ENCODE results near the gene TACC2.

TACC2 gene

DNA sequence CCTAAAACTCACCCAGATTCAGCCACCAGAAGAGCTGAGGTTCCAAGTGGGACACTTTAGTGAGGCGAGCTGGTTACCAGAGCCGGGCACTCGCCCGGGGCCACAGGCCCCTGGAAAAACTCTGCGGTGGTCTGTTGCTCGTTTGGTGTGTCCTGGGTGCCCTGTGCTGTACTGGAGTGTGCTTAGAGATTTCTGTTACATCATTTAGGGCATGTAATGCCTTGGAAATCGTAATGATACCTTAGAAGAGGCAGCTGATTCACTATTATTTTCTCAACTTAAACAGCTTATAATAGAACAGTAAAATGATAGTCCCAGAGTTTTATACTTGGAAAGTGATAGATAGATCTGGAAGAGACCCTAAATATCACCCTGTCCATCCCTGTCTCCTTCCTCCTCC, 233.7 kb downstream of the TACC2 start:
- no peak for DNase-seq (ENCODE audit: low read depth)

- no peak for DNase-seq (ENCODE audit: low read depth)
Measured at GRCh38 chr10:122224159-122224558, 235.2 kb downstream of the TACC2 start.

- DNase-seq (ENCODE audit: low read depth): no peak
Measured at GRCh38 chr10:122225330-122225729, 236.4 kb downstream of the TACC2 start.

DNA sequence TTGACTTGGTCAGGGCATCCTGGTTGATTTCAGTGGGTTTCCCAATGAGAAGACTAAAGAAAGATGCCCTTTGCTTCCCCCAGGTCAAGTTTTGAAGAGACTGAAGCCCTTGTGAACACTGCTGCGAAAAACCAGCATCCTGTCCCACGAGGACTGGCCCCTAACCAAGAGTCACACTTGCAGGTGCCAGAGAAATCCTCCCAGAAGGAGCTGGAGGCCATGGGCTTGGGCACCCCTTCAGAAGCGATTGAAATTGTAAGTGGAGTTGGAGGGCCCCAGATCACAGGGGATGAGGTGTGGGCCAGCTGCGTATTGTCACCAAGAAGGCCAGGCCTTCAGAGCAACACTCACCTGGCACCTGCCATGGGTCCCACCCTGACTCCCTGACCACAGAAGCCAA, 238.8 kb downstream of the TACC2 start:
- DNase-seq (ENCODE audit: low read depth): no peak

- DNase-seq (ENCODE audit: low read depth): no peak
Measured at GRCh38 chr10:122229666-122230065, 240.7 kb downstream of the TACC2 start.

DNA sequence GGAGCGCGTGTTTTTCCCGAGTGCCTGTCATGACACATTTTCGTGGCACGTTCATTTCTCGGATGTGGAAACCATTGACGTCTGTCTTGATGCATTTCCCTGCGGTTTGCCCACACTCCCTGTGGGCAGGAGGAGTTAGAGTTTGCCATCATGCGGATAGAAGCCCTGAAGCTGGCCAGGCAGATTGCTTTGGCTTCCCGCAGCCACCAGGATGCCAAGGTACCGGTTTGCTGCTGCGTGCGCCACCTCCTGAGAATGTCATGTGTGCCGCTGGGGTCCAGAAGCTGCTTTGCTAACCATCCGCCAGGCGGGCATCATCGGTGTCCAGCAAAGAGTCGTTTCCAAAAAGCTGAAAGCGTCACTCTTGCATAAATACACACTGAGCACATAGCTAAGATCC, 241.3 kb downstream of the TACC2 start:
- DNase-seq (ENCODE audit: low read depth): no peak

DNA sequence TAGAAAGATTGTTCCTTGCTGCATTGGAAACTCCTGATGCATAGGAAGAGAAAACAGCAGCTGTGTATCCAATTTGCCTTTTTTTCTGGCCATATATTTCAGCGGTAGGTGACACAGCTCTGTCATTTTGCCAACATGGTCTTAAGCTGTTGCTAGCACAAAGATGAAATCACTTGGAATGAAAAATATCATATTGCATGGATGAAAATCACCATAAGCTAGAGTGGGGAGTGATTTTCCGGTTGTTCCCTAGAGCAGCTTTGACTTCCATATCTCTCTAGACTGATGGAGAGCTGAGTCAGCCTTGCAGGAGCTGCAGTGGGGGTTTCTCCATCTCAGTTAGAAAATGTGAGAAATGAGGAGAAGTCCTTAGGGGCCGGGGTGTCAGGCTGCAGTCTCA, 243.8 kb downstream of the TACC2 start:
- peak; percentile 21 for DNase-seq (ENCODE audit: low read depth)

DNA sequence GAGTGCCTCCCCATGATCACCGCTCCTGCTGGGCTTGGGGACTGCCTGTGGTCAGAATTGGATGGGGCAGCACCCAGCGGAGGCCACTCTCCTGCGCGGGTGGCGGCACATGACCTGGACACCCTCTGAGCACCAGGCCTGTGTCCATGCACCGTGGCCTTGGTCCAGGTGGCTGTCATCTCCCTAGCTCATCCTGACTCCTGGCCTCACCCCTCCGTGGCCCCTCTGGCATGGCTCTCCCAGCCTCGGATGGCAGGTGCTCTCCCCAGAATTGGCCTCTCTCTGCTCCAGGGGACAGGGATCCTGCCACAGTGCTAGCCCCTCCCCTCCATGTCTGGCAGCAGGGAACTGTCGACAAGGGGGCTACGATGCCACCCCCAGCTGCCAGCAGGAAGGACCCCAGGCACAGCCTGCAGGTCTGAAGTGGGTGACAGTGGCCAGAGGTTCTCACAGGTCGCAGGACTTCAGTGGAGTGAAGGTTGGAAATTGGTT, 244.9 kb downstream of the TACC2 start:
- no peak for DNase-seq (ENCODE audit: low read depth)

GRCh38 chr10:122234416-122234815, 245.5 kb downstream of the TACC2 start:
- DNase-seq (ENCODE audit: low read depth): no peak

- DNase-seq (ENCODE audit: low read depth): no peak
Measured at GRCh38 chr10:122236690-122237306, 247.8 kb downstream of the TACC2 start.

- no peak for DNase-seq (ENCODE audit: low read depth)
Measured at GRCh38 chr10:122237331-122237990, 248.5 kb downstream of the TACC2 start.

GRCh38 chr10:122239578-122240257, 250.8 kb downstream of the TACC2 start:
- peak; percentile 33 for DNase-seq (ENCODE audit: low read depth)

GRCh38 chr10:122240401-122240800, 251.4 kb downstream of the TACC2 start:
- DNase-seq (ENCODE audit: low read depth): no peak

DNA sequence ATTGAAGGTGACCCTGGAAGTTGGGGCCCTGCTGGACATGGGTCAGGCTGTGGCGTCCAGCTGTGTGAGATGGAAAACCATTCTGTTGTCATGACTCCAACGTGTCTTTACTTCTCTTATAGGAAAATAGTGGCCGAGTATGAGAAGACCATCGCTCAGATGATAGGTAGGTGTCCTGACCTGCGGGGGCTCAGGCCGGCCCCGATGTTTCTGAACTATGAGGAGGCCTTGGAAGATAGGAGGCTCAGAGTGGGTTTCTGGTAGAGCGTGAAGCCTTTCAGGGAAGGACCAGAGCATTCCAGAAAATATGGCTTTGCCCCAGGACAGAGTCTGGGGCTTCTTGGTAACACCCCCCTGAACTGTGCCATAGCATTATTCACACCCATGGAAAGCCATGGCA, 252.9 kb downstream of the TACC2 start:
- no peak for DNase-seq (ENCODE audit: low read depth)

DNA sequence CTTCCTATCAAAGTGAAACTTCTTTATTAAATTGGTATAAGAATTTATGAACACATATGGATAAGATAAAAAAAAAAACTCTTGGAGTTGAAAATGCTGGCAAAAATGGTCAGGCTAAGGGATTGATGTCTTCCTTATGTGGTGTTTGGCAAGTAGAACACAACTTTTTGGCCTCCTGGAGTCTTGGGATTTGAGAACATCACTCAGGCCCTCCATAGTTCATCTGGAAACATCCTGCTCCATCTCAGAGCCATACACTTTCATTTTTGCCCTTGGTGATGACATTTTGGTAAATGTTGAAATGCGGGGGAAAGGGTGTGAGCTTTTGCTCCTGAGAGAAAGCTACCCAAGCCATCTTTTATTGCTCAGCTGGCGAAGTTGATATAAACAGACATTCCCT, 254.6 kb downstream of the TACC2 start:
- peak; percentile 60 for DNase-seq (ENCODE audit: low read depth)

DNA sequence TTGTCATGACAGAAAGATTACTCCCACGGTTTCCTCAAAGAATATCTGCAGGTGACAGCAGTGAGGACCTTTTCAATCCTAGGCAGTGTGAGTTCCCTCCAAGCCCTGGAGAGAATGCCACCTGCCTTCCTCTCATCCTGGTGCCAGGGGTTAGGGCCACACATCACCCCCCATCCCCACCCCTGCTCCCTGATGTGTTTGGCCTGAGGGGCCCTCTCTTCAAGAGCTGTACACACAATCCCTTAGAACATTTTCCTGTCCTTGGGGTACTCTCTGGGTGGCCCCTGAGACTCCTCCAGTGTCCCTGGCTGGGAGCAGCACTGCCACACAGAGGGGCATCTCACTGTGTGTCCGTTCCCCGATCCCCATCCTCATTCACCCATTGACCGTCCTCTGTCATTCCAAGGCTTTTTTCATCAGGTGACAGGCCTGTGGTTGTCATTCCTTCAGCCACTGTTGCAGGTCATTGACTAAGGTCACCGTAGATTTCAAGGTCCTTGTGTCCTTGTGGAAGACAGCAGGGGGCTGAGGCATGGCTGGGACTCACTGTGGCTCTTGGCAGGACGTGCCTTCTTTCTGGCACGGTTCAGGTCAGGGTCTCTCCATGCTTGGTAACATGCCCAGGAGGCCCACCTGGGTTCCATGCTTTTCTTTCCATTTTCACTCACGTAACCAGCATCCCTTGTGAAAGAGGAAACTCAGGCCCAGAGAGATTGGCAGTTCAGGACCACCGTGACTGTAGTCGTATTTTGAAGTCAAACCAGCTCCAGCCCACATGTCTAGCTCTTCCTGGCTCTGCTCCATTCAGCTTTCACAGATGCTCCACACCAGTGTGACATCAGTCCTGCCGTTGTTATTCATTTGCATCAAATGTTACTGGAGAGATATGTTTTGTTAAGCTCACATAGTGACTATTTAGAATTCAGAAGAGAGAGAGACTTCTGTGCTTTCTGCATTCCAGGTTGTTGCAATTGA, 255.3 kb downstream of the TACC2 start:
- DNase-seq (ENCODE audit: low read depth): no peak

- DNase-seq (ENCODE audit: low read depth): no peak
Measured at GRCh38 chr10:122245136-122245535, 256.2 kb downstream of the TACC2 start.

- no peak for DNase-seq (ENCODE audit: low read depth)
Measured at GRCh38 chr10:122245897-122246296, 256.9 kb downstream of the TACC2 start.

DNA sequence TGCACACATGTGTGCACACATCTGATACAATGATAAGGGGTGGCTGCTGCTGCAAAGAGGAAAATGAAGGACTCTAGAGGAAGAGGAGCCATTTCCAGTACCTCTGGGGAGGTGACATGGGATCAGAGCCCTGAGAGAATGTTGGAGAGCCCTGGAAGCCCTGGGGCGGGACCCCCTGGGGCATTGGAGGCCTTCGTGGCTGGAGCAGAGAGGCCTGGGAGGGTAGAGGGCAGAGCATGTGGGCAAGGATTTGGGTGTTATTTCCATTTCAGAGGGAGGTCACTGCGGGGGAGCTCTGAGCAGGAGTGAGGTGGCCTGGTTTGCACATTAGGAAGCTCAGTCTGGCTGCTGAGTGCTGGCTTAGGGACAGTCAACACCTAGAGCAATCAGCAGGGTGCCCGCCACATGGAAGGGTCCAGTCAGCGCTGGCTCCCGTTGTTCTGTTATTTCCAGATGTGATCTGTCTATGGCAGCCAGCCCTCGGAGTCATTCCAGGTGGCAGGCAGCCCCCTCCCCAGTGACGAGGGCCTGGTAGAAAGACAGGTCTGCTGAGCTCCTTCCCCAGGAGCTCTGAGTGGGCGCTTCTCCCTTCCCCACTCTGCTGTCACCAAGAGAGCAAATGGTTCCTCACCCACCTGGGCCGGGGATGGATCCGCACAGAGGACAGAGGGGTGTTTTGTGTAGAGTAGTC, 258.0 kb downstream of the TACC2 start:
- no peak for DNase-seq (ENCODE audit: low read depth)

GRCh38 chr10:122248356-122249302, 259.7 kb downstream of the TACC2 start:
- DNase-seq (ENCODE audit: low read depth): no peak
